ENCODE results near the gene TIMM10.

The TIMM10 gene

DNA sequence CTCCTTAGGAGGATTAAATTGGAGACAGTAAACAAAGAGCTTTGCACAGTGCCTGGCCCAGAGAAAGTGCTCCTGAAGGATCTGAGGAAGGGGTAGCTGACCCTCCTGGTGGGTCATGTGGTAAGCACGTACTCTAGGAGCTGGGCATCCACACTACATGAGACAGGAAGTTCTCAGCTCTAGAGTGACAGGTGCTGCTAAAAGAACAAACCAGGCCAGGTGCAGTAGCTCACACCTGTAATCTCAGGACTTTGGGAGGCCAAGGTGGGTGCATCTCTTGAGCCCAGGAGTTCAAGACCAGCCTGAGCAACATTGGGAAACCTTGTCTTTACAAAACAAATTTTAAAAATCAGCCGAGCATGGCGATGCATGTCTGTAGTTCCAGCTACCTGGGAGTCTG is 28.2 kb downstream of the TIMM10 start:
- no peak for DNase-seq

DNA sequence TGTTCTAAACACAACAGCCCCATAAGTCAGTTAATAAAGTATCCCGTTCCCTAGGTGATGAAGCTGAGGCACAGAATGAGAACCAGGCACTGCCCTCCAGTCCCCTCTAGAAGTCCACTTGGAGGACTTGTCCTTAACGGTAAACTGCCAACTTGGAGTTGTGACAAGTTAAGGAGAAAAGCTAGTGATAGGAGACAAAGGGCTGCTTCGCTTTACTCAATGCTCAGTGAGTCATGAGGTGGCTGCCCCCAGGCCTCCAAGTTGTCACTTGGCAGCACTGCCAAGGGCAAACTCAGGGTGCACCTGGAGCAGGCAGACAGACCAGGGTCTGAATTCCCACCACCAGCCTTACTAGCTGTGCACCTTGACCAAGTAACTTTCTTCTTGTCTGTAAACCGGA is 28.6 kb downstream of the TIMM10 start:
- DNase-seq, result no peak

DNA sequence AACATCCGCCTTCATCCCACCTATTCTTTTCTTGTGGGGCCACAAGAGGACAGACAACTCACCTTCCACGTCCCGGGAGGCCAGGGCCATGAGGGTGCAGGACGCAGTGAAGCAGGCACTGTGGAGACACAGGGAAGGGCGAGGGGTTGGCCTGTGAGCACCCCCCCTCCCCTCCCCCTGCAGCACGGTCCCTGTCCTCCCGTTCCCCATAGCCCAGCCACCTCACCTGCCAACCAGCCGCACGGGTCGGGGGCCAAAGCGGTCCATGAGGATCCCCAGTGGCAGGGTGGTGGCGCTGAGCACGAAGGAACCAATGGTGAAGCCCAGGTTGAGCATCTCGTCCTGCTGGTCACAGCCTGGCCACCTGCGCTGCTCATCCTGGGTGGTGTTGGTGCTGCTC is 29.6 kb downstream of the TIMM10 start:
- no peak for DNase-seq

DNA sequence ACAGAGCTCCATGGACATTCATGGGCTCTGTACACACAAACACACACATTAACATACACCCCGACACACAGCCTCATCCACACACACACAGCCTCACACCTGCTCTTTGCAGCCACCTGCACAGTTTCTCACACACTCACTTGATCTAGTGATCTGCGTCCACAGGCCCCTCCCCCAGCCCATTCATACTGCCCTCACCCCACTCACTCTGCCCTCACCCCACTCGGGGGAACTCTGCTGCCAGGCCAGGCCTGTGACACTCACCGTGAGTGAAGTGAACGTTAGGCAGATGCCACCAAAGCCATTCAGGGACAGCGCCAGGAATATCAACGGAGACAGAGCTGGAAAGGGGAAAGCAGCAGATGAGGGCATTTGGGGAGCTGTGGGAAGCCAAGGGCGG is 30.0 kb downstream of the TIMM10 start:
- DNase-seq, result no peak

GRCh38 chr11:57499983-57500461 is 30.5 kb downstream of the TIMM10 start:
- no peak for DNase-seq

GRCh38 chr11:57499413-57499982 is 31.1 kb downstream of the TIMM10 start:
- peak; percentile 69 for DNase-seq

GRCh38 chr11:57498540-57498939 is 32.0 kb downstream of the TIMM10 start:
- no peak for DNase-seq

- DNase-seq, result no peak
Observed at GRCh38 chr11:57497303-57498247, 33.0 kb downstream of the TIMM10 start.

- DNase-seq, result no peak
Observed at GRCh38 chr11:57496109-57496820, 34.3 kb downstream of the TIMM10 start.

DNA sequence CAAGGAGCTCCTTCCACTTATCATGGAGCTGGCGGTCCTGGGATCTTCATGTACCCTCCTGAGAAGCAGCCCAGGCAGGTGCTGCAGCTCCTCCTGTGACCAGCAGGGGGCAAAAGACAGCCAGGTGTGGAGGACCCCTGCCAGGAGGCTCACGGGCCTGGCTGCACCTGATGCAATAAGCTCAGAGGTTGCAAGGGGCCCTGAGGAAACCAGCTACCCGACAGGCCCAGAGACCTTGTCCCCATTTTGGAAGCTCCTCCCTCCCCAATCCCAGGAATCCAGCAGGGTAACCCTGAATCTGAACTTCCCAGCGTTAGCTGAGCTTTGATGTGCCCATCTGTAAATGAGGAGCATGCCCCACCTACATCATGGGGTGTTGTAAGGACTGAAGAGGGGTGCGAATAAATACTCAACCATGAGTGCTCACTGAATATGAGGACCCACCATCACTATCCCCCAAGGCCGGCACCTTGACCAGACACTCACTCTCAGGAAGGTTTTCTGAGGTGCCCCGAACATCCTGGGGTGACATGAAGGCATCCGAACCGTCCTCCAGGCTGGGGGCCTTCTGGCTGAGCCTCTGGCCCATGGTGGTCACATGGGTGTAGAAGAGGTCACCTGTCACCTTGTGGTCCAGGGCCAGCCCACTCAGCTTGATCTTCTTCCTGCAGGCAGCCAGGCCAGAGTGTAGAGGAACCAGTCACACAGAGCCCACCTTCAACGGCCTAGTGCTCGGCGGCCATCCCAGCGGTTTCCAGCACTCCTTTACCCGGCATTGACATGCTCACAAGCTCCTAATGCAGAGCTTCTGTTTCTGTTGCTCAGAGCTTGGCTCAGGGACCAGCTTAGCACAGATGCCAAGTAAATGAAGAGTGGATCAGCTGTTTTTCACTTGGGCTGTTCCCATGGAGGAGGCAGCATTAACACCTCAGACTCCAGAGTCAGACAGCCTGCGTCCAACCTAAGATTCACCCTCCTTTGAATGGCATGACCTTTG is 36.7 kb downstream of the TIMM10 start:
- peak; percentile 91 for DNase-seq

GRCh38 chr11:57491371-57492061 is 39.0 kb downstream of the TIMM10 start:
- DNase-seq, result peak; percentile 77

DNA sequence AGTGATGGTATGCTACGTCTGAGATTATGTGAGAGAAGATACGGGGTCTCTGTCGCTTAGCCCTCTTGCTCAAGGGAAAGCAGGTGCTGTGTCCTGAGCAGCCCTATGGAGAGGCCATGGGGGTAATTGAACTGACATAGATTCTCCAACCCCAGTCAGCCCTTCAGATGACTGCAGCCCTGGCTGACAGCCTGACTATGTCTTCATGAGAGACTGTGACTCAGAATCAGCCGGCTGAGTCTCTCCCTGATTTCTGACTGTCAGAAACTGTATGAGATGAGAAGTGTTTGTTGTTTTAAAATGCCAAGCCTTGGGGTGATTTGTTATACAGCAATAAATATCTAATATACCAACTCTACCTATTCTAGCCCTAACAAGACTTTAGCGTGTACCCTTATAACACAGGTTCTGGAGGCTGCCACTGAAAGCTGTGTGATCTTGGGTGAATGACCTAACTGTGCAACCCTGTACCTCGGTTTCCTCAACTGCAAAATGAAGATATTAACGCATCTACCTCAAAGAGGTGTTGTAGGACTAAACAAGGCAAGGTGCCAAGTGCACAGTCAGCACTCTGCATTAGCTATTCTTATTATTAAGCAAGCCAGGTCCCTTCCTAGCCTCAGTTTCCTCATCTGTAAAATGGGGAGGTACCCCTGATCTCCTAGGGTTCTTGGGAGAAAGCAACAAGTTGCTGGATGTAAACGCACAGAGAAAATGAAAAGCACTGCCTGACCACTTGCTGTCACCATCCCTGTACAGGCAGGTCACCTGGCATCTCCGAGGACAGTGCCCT is 39.9 kb downstream of the TIMM10 start:
- DNase-seq, result no peak

- no peak for DNase-seq
Observed at GRCh38 chr11:57487920-57488659, 42.5 kb downstream of the TIMM10 start.

- DNase-seq, result no peak
Observed at GRCh38 chr11:57487021-57487778, 43.4 kb downstream of the TIMM10 start.

GRCh38 chr11:57485217-57485990 is 45.1 kb downstream of the TIMM10 start:
- no peak for DNase-seq

DNA sequence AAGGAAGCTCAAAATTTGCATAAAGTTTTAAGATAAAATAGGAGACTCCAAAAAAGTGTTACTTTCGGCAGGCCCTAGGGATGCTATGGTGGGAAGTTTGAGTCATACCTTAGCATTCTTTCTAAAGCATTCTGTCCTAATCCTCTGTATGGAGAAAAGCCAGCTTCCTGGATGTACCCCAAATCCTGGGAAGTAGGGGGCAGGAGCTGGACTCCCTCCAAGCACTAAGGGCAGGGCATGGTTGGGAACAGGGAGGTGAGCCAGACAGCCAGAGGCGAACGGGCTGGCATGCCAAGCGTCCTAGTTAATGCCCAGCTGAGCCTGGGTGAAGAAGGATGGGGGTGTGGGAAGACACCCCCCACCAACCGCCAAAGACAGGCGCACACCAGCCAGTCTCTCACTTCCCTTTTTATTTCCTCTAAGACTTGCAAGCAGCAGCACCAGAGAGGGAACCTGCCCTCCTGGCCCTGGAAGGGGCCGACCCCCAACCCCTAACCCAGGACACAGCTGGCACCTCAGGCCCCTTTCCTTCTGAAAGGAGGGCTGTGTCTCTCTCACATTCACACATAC is 46.3 kb downstream of the TIMM10 start:
- no peak for DNase-seq

DNA sequence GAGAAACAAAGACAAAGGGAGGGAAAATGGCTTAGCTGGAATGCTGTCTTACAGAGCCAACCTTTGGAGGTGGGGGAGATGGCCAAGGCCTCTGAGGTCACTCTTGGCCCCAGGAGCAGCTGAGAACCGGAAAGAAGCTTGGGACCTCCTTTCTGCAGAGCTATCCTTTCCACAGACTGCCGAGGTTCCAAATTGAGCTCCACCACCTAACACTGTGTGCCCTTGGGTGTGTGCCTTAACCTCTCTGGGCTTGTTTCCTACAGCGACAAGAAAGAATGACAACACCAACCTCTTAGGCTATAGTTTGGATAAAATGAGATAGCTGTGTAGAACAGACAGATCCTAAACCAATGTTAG is 47.0 kb downstream of the TIMM10 start:
- no peak for DNase-seq

Measured in activated CD8-positive, alpha-beta memory T cell treated with anti-CD3 and anti-CD28 coated beads for 24 hours (primary cell).